Mesenchymal stem cell (in vitro differentiated cells and primary cell): Measurements from ENCODE around the gene MTX2.

Experiments
- DNase-seq: peaks from one replicate; pipeline ENCODE4 v3.0.0-alpha.2; 2013
- H2AFZ ChIP-seq: one replicate; pipeline ENCODE4 v1.6.1; 2013; ENCODE audit warnings: low read depth, mild to moderate bottlenecking, control low read depth, inconsistent platforms, low read length, moderate library complexity
- H2AK5ac ChIP-seq: 2 replicates; pipeline ENCODE4 v1.6.1; 2013; ENCODE audit warnings: low read length, moderate library complexity, mild to moderate bottlenecking, inconsistent platforms; ENCODE audit not compliant: severe bottlenecking
- H2BK120ac ChIP-seq: one replicate; pipeline ENCODE4 v1.6.1; 2013; ENCODE audit warnings: low read depth, mild to moderate bottlenecking, inconsistent platforms, low read length, moderate library complexity
- H2BK12ac ChIP-seq, 2 experiments: one replicate each; pipeline ENCODE4 v1.6.1; 2013; ENCODE audit warnings: inconsistent platforms in 2 of 2, low read length in 2 of 2, mild to moderate bottlenecking in 2 of 2, moderate library complexity in 2 of 2, control low read depth in 1 of 2
- H2BK15ac ChIP-seq: one replicate; pipeline ENCODE4 v1.6.1; 2013; ENCODE audit warnings: mild to moderate bottlenecking, low read depth, inconsistent platforms; ENCODE audit not compliant: poor library complexity, severe bottlenecking
- H2BK5ac ChIP-seq: 2 replicates; pipeline ENCODE4 v1.6.1; 2013; ENCODE audit warnings: low read depth, mild to moderate bottlenecking, low read length, control low read depth, inconsistent platforms; ENCODE audit not compliant: poor library complexity, severe bottlenecking
- H3K14ac ChIP-seq, 2 experiments: one replicate each; pipeline ENCODE4 v1.6.1; 2013; ENCODE audit warnings: inconsistent platforms in 2 of 2, low read length in 2 of 2, control low read depth in 1 of 2, mild to moderate bottlenecking in 1 of 2, moderate library complexity in 1 of 2
- H3K18ac ChIP-seq, 2 experiments: one replicate each; pipeline ENCODE4 v1.6.1; 2013; ENCODE audit warnings: inconsistent platforms in 2 of 2, low read length in 2 of 2, control low read depth in 1 of 2, low read depth in 1 of 2, mild to moderate bottlenecking in 1 of 2
- H3K23ac ChIP-seq, 2 experiments: one replicate each; pipeline ENCODE4 v1.6.1; 2013; ENCODE audit warnings: inconsistent platforms in 2 of 2, low read length in 2 of 2, mild to moderate bottlenecking in 2 of 2, moderate library complexity in 2 of 2, control low read depth in 1 of 2
- H3K27ac ChIP-seq: 2 replicates; pipeline ENCODE4 v1.5.1; 2013; ENCODE audit warnings: mild to moderate bottlenecking, moderate library complexity, low read length, control low read depth, inconsistent platforms; ENCODE audit not compliant: poor library complexity, severe bottlenecking
- H3K27me3 ChIP-seq, 2 experiments: 2 replicates each; pipeline versions ENCODE4 v1.6.1 to v1.7.0; 2013; ENCODE audit warnings: low read length in 2 of 2, mild to moderate bottlenecking in 2 of 2, moderate library complexity in 2 of 2, control low read depth in 1 of 2, inconsistent platforms in 1 of 2; ENCODE audit not compliant: control insufficient read depth in 1 of 2, insufficient read depth in 1 of 2
- H3K36me3 ChIP-seq, 2 experiments: 2 replicates each; pipeline versions ENCODE4 v1.6.1 to v1.7.0; 2013; ENCODE audit warnings: low read length in 2 of 2, control low read depth in 1 of 2, inconsistent platforms in 1 of 2, low read depth in 1 of 2, mild to moderate bottlenecking in 1 of 2; ENCODE audit not compliant: insufficient read depth in 2 of 2, control insufficient read depth in 1 of 2
- H3K4ac ChIP-seq, 2 experiments: one replicate each; pipeline ENCODE4 v1.6.1; 2013; ENCODE audit warnings: inconsistent platforms in 2 of 2, low read length in 2 of 2, mild to moderate bottlenecking in 2 of 2, moderate library complexity in 2 of 2, control low read depth in 1 of 2, low read depth in 1 of 2
- H3K4me1 ChIP-seq: 2 replicates; pipeline ENCODE4 v1.6.1; 2013; ENCODE audit warnings: low read depth, low read length, control low read depth; ENCODE audit not compliant: control insufficient read depth, insufficient read depth
- H3K4me2 ChIP-seq: 2 replicates; pipeline ENCODE4 v1.6.1; 2013; ENCODE audit warnings: low read length, mild to moderate bottlenecking, inconsistent platforms; ENCODE audit not compliant: poor library complexity, severe bottlenecking
- H3K4me3 ChIP-seq, 2 experiments: 2 replicates each; pipeline versions ENCODE4 v1.5.1 to v1.7.0; 2013; ENCODE audit warnings: low read length in 2 of 2, mild to moderate bottlenecking in 2 of 2, control low read depth in 1 of 2, low read depth in 1 of 2; ENCODE audit not compliant: insufficient read depth in 1 of 2
- H3K79me1 ChIP-seq: replicated peaks from 2 replicates; pipeline ENCODE4 v1.6.1; 2013; ENCODE audit warnings: mild to moderate bottlenecking, control low read depth, low read length, inconsistent platforms; ENCODE audit not compliant: poor library complexity, severe bottlenecking
- H3K9ac ChIP-seq: 2 replicates; pipeline ENCODE4 v1.7.0; 2013; ENCODE audit warnings: mild to moderate bottlenecking, low read length, moderate library complexity
- H3K9me3 ChIP-seq: 2 replicates; pipeline ENCODE4 v1.7.0; 2013; ENCODE audit warnings: mild to moderate bottlenecking, low read length; ENCODE audit not compliant: control insufficient read depth
- H4K8ac ChIP-seq: one replicate; pipeline ENCODE4 v1.6.1; 2013; ENCODE audit warnings: inconsistent platforms, mild to moderate bottlenecking, low read length, moderate library complexity
- H4K91ac ChIP-seq: one replicate; pipeline ENCODE4 v1.6.1; 2013; ENCODE audit warnings: mild to moderate bottlenecking, low read length, inconsistent platforms
- WGBS: methylation state at CpG from one replicate; pipeline ENCODE4 v1.1.7; 2013; ENCODE audit warnings: mixed read lengths; 5-methylcytosine and 5-hydroxymethylcytosine counted together

The MTX2 gene

DNA sequence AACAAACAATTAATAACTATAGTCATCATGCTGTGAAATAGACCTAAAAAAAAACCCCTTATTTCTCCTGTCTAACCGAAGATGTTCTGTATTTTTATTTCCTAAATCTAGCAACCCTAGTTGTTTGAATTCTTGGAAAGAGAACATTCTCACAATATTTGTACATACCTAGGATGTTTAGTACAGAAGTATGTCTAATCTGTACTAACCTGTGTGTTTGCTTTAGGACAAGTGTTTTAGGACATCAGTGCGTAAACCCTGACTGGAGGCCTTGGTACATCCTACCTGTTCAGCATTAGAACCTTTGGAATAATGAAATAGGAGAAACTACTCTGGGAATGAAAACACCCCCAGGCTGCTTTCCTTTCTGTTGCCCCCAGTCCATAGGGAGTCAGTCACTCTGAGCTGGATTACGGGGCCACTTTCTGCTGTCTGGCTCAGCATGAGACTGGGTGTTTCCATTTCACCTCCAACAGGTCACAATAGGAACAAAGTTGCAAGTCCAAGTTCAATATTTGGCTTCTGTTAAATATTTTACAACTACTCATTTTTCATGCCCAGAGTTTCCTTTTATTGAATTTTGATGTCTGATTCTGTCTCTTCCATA is 114.7 kb downstream of the MTX2 start:
- no peak overlapping the region for H3K9ac ChIP-seq
- WGBS: 95% methylated on average over 2 of the region's 3 CpGs

DNA sequence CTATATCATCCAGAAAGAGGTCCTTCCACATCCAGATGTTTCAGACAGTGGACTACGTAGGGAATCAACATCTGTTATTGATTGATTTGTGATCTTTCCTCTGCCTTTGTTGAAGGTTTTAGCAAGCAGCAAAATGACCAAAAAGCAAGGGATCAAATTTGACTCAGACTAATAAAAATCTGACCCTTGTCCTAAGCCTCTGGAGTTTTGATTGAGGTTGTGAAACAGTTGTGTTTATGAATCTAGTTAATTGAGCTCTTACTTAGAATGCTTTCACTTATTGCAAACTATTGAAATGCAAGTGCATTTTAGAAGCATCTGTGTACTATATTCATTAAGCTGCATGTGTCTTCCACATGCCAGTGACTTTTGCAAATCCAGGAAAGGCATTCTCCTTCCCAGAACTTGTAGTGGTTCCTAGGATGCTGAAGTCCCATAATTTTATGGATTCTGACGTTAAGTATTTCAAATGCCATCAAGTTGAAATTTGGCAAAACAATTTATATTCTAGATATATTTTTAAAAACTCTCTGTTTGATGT is 116.0 kb downstream of the MTX2 start:
- H3K79me1 ChIP-seq: no peaks in the 10 kb centered on the region
- H3K23ac ChIP-seq: no peak overlapping the region
- no peak overlapping the region for H3K4me3 ChIP-seq
- H4K8ac ChIP-seq: no peak overlapping the region
- no peak overlapping the region for H2BK15ac ChIP-seq
- no peak overlapping the region for H2BK120ac ChIP-seq
- no peaks in the 10 kb centered on the region for H3K9me3 ChIP-seq
- no peak overlapping the region for H2BK12ac ChIP-seq
- no peak overlapping the region for H2BK5ac ChIP-seq
- H2AK5ac ChIP-seq: no peak overlapping the region
- no peak overlapping the region for H2AFZ ChIP-seq
- H3K36me3 ChIP-seq: no peaks in the 10 kb centered on the region
- H4K91ac ChIP-seq: no peak overlapping the region
- H3K4me1 ChIP-seq: peaks cover 2% of the 10 kb centered on the region
- peaks cover 0 to 5% of the 10 kb centered on the region in 2 experiments for H3K27me3 ChIP-seq
- no peak overlapping the region for H3K4ac ChIP-seq
- no peak overlapping the region for H3K27ac ChIP-seq
- DNase-seq: no peak
- no peak overlapping the region for H3K9ac ChIP-seq
- no CpG with 5 or more reads among the region's 2 CpGs for WGBS
- no peak overlapping the region for H3K18ac ChIP-seq
- no peak overlapping the region for H3K4me2 ChIP-seq
- no peak overlapping the region for H3K14ac ChIP-seq

More for the DNA sequence above, 114.7 kb downstream of the MTX2 start:
- Histone ChIP-seq H3K27ac (no peak overlapping the region), H3K4me2 (no peak overlapping the region), H3K36me3 (no peaks in the 10 kb centered on the region), H2BK120ac (no peak overlapping the region), H3K79me1 (no peaks in the 10 kb centered on the region), H3K18ac (no peak overlapping the region), H4K8ac (no peak overlapping the region), H3K9me3 (peaks cover 4% of the 10 kb centered on the region), H2BK5ac (no peak overlapping the region), H3K4me1 (no peaks in the 10 kb centered on the region), H2BK15ac (no peak overlapping the region), H2AK5ac (no peak overlapping the region), H3K23ac (no peak overlapping the region), H3K4me3 (no peak overlapping the region), H2AFZ (no peak overlapping the region), H3K14ac (no peak overlapping the region), H3K4ac (no peak overlapping the region), H4K91ac (no peak overlapping the region), H2BK12ac (no peak overlapping the region), H3K27me3 (peaks cover 0 to 5% of the 10 kb centered on the region in 2 experiments)
- DNase-seq: no peak

DNA sequence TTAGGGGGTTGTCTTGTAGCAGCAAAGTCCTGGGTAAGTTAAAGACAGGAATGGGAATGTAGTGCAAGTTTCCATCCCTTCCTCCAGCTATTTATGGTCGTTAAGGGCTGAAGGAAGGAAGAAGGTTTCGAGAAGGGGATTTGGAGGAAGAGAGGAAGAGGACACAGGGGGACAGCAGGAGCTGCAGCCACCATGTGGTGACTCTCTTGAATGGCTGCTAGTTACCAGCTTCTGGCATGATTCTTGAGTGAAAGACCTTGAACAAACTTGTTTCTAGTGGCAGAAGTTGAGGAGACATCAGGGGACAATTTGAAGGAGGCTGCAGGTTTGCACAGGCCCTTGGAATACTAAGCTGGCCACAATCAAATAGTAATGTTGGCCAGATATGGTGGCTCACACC is 116.6 kb downstream of the MTX2 start:
- H2AK5ac ChIP-seq: no peak overlapping the region
- H3K18ac ChIP-seq: no peak overlapping the region
- H3K36me3 ChIP-seq: no peaks in the 10 kb centered on the region
- no peak overlapping the region for H3K4me2 ChIP-seq
- H2BK15ac ChIP-seq: no peak overlapping the region
- no peak overlapping the region for H2AFZ ChIP-seq
- no peak overlapping the region for H3K9ac ChIP-seq
- H3K4ac ChIP-seq: no peak overlapping the region
- H3K79me1 ChIP-seq: no peaks in the 10 kb centered on the region
- no peak overlapping the region for H4K8ac ChIP-seq
- H3K27ac ChIP-seq: no peak overlapping the region
- H3K4me1 ChIP-seq: peaks cover 2% of the 10 kb centered on the region
- H2BK12ac ChIP-seq: no peak overlapping the region
- H3K14ac ChIP-seq: no peak overlapping the region
- no peak overlapping the region for H3K23ac ChIP-seq
- no peaks in the 10 kb centered on the region for H3K9me3 ChIP-seq
- WGBS: 31% methylated on average over 2 of the region's 2 CpGs
- H2BK5ac ChIP-seq: no peak overlapping the region
- no peak overlapping the region for H2BK120ac ChIP-seq
- H4K91ac ChIP-seq: no peak overlapping the region
- H3K4me3 ChIP-seq: no peak overlapping the region
- DNase-seq: no peak
- H3K27me3 ChIP-seq: peaks cover 0 to 5% of the 10 kb centered on the region in 2 experiments
